ENCODE measurements around the gene TRIM8.
A peak's percentile ranks its signal among the peaks of the same experiment; 100 is the strongest.

The TRIM8 gene

GRCh38 chr10:102635377-102635776, 8.9 kb upstream of the TRIM8 start:
- no peaks in the 10 kb centered on the region for H3K27me3 Mint-ChIP-seq (ENCODE audit: low read depth)
- no peak overlapping the region for H3K4me3 Mint-ChIP-seq

GRCh38 chr10:102639537-102639936, 4.7 kb upstream of the TRIM8 start:
- peaks cover 21% of the 10 kb centered on the region for H3K4me1 Mint-ChIP-seq (ENCODE audit: low read depth)
- H3K36me3 Mint-ChIP-seq (ENCODE audit: low read depth), result no peaks in the 10 kb centered on the region
- no peaks in the 10 kb centered on the region for H3K9me3 Mint-ChIP-seq
- H3K27ac Mint-ChIP-seq, result no peak overlapping the region
- H3K27me3 Mint-ChIP-seq (ENCODE audit: low read depth), result no peaks in the 10 kb centered on the region
- H3K4me3 Mint-ChIP-seq, result no peak overlapping the region

More at GRCh38 chr10:102635377-102635776, 8.9 kb upstream of the TRIM8 start:
- H3K27ac Mint-ChIP-seq, result peak overlapping the region; percentile 55
- no peaks in the 10 kb centered on the region for H3K9me3 Mint-ChIP-seq
- H3K36me3 Mint-ChIP-seq (ENCODE audit: low read depth), result no peaks in the 10 kb centered on the region
- H3K4me1 Mint-ChIP-seq (ENCODE audit: low read depth), result peaks cover 38% of the 10 kb centered on the region

DNA sequence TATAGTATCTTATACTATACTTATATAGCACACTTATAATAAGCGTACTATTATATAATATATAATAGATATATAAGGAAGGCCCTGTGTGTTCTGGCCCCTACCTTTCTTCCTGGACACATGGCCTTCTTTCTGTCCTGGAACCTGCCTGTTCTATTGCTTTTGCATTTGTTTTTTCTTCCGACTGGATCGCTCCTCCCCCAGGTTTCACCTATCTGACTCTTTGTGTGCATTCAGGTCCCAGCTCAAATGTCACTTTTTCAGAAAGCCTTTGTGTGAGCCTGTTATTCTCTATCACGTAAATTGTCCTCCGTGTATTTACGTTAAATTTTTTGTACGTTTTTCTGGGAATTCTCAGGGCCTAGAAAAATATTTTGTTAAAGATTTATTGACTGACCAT, 2.9 kb upstream of the TRIM8 start:
- Mint-ChIP-seq H3K9me3 (no peaks in the 10 kb centered on the region), H3K27me3 (ENCODE audit: low read depth) (no peaks in the 10 kb centered on the region), H3K4me1 (ENCODE audit: low read depth) (peaks cover 12% of the 10 kb centered on the region), H3K27ac (peak overlapping the region; percentile 93), H3K36me3 (ENCODE audit: low read depth) (peaks cover 11% of the 10 kb centered on the region), H3K4me3 (peak overlapping the region; percentile 89)

- H3K9me3 Mint-ChIP-seq, result no peaks in the 10 kb centered on the region
- H3K27me3 Mint-ChIP-seq (ENCODE audit: low read depth), result no peaks in the 10 kb centered on the region
- peaks cover 14% of the 10 kb centered on the region for H3K4me1 Mint-ChIP-seq (ENCODE audit: low read depth)
- H3K27ac Mint-ChIP-seq, result peak overlapping the region; percentile 93
- peak overlapping the region; percentile 89 for H3K4me3 Mint-ChIP-seq
- H3K36me3 Mint-ChIP-seq (ENCODE audit: low read depth), result peaks cover 11% of the 10 kb centered on the region
Observed at GRCh38 chr10:102641880-102642735, 2.2 kb upstream of the TRIM8 start.

DNA sequence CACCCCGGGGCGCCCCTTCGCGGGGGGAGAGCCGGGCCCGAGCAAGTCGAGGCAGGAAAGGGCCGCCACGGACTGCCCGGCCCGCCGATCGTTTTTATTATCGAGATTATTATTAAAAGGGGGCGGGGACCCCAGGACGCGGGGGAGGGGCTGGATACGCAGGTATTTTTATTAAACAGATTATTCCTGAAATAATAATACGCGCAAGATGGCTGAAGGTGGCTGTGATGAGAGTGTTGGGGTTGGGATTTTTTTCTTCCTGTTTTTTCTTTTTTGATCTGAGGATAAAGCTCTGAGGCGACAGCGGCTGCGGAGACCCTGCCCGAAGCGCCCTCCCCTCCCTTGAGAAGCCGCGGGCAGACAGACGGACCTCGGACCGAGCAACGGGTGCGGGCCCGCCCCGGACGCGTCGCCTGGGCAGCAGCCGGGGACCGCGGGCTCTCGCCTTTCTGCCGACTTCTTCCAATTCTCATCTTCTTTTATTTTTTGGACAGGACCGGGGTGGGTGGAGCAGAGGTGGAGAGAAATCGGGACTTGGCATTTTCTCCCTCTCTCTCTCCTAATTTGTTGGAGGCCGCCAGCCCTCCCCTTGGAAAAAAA, 1.4 kb upstream of the TRIM8 start:
- peak overlapping the region; percentile 86 for H3K27ac Mint-ChIP-seq
- no peaks in the 10 kb centered on the region for H3K27me3 Mint-ChIP-seq (ENCODE audit: low read depth)
- H3K9me3 Mint-ChIP-seq, result no peaks in the 10 kb centered on the region
- peak overlapping the region; percentile 87 for H3K4me3 Mint-ChIP-seq
- H3K4me1 Mint-ChIP-seq (ENCODE audit: low read depth), result peaks cover 20% of the 10 kb centered on the region
- H3K36me3 Mint-ChIP-seq (ENCODE audit: low read depth), result peaks cover 14% of the 10 kb centered on the region

DNA sequence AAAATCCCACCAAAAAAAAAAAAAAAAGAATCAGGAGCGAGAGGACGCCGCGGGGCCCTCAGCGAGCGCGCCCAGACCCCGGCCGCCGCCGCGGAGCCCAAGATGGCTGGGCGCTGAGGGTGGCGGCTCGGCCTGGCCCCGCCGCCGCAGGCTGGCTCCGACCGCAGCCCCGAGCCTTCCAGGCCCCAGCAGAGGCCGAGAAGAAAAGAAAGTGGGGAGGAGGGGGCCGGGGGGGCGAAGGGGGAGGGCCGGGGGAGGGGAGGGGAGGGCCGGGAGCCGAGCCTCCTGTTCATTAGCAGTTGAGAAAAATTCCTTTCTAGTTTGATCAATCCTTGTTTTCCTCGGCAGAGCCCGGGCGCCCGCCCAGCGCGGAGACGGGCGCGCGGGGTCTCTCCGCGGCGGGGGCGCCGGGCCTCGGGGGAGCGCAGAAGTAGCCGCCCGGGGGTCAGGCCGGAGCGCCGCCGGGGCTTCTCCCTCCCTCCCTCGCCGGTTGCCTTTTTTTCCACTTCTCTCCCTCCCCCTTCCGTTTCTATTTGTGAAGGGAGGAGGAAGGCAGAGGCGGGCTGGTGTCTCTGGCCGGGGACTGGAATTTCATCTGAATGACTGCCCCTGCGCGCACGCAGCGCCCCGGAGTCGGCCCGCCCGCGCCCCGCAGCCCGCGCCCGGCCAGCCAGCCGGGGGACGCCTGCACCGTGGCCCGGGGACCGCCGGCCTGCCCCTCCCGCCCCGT, 778 bp upstream of the TRIM8 start:
- Mint-ChIP-seq H3K36me3 (ENCODE audit: low read depth) (peaks cover 14% of the 10 kb centered on the region), H3K4me3 (peak overlapping the region; percentile 87), H3K27ac (peak overlapping the region; percentile 86), H3K9me3 (no peaks in the 10 kb centered on the region), H3K27me3 (ENCODE audit: low read depth) (no peaks in the 10 kb centered on the region), H3K4me1 (ENCODE audit: low read depth) (peaks cover 26% of the 10 kb centered on the region)

DNA sequence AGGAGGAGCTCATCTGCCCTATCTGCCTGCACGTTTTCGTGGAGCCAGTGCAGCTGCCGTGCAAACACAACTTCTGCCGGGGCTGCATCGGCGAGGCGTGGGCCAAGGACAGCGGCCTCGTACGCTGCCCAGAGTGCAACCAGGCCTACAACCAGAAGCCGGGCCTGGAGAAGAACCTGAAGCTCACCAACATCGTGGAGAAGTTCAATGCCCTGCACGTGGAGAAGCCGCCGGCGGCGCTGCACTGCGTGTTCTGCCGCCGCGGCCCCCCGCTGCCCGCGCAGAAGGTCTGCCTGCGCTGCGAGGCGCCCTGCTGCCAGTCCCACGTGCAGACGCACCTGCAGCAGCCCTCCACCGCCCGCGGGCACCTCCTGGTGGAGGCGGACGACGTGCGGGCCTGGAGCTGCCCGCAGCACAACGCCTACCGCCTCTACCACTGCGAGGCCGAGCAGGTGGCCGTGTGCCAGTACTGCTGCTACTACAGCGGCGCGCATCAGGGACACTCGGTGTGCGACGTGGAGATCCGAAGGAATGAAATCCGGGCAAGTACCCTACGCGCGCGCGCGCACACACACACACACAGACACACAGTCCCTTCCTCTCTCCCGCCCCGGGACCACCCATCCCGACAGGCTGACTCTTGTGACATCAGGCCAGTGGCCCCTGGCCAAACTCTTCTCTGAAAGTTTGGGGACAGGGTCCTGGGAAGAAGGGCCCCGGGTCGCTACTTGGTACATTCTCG, 538 bp downstream of the TRIM8 start:
- H3K4me1 Mint-ChIP-seq (ENCODE audit: low read depth), result peaks cover 35% of the 10 kb centered on the region

DNA sequence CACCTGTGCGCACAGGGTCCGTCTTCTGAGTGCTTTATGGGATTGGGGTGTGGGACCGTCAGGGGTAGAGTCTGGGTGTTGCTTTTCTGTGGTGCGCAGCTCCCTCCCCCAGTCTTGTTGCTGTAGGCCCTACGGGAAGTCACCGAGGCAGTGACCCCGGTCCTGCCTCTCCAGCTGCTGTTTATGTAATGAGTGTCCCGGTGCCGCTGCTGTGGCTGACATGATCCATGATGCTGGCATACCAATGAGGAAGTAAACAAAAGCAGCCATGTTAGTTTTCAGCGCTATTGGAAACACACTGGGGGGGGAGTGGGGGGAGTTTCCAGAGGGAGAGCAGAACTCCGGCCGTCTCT, 1.1 kb downstream of the TRIM8 start:
- no peaks in the 10 kb centered on the region for H3K27me3 Mint-ChIP-seq (ENCODE audit: low read depth)
- H3K27ac Mint-ChIP-seq, result peak overlapping the region; percentile 98
- no peaks in the 10 kb centered on the region for H3K9me3 Mint-ChIP-seq
- peak overlapping the region; percentile 95 for H3K4me3 Mint-ChIP-seq
- peaks cover 17% of the 10 kb centered on the region for H3K36me3 Mint-ChIP-seq (ENCODE audit: low read depth)
- H3K4me1 Mint-ChIP-seq (ENCODE audit: low read depth), result peaks cover 36% of the 10 kb centered on the region

More for the DNA sequence above, 538 bp downstream of the TRIM8 start:
- Mint-ChIP-seq H3K27ac (peak overlapping the region; percentile 98), H3K36me3 (ENCODE audit: low read depth) (peaks cover 17% of the 10 kb centered on the region), H3K9me3 (no peaks in the 10 kb centered on the region), H3K4me3 (peak overlapping the region; percentile 95), H3K27me3 (ENCODE audit: low read depth) (no peaks in the 10 kb centered on the region)

DNA sequence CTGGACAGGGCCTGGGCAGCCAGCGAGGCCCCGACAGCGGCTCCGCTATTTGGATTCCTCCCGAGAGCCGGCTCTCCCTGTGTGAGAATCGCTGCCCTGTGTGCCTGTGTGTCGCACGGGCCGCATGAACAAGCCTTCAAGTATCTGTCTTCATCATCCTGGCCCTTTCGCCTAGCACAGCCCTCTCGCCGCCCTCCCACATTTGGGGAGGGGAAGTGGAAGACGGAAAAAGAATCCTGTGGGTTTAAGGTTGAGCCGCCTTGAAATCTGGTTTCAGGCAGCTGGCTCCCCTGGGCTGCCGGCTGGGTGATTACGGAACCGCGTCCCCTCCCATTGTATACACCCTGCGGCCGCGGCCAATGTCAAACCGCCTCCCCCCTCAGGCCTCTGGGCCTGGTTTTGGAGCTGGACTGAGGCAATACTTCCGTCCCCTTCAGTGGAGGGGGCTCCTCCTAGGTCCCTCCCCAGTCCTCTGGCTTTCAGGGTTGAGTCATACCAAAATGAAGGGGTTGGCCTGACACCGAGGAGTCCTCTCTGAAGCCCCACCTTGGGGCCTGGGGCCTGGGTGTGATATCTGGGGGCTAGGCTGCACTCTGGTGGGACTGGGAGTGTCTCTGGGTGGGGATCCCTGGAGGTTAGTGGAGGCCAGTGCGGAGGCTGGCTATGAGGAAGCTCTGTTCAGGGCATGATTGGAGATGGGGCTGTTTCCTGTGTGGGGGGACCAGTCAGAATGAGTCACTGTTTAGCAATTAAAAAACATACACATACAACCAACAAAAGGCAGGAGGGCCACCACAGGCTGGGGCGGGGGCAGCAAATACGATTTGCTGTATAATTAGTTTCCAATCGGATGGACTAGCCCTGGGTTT, 1.7 kb downstream of the TRIM8 start:
- no peaks in the 10 kb centered on the region for H3K27me3 Mint-ChIP-seq (ENCODE audit: low read depth)
- peak overlapping the region; percentile 95 for H3K4me3 Mint-ChIP-seq
- H3K4me1 Mint-ChIP-seq (ENCODE audit: low read depth), result peaks cover 40% of the 10 kb centered on the region
- H3K9me3 Mint-ChIP-seq, result no peaks in the 10 kb centered on the region
- peak overlapping the region; percentile 98 for H3K27ac Mint-ChIP-seq
- peaks cover 17% of the 10 kb centered on the region for H3K36me3 Mint-ChIP-seq (ENCODE audit: low read depth)

GRCh38 chr10:102646610-102647442, 2.5 kb downstream of the TRIM8 start:
- Mint-ChIP-seq H3K4me3 (peak overlapping the region; percentile 95), H3K9me3 (no peaks in the 10 kb centered on the region), H3K27me3 (ENCODE audit: low read depth) (no peaks in the 10 kb centered on the region), H3K4me1 (ENCODE audit: low read depth) (peaks cover 43% of the 10 kb centered on the region), H3K36me3 (ENCODE audit: low read depth) (peaks cover 17% of the 10 kb centered on the region), H3K27ac (peak overlapping the region; percentile 98)

DNA sequence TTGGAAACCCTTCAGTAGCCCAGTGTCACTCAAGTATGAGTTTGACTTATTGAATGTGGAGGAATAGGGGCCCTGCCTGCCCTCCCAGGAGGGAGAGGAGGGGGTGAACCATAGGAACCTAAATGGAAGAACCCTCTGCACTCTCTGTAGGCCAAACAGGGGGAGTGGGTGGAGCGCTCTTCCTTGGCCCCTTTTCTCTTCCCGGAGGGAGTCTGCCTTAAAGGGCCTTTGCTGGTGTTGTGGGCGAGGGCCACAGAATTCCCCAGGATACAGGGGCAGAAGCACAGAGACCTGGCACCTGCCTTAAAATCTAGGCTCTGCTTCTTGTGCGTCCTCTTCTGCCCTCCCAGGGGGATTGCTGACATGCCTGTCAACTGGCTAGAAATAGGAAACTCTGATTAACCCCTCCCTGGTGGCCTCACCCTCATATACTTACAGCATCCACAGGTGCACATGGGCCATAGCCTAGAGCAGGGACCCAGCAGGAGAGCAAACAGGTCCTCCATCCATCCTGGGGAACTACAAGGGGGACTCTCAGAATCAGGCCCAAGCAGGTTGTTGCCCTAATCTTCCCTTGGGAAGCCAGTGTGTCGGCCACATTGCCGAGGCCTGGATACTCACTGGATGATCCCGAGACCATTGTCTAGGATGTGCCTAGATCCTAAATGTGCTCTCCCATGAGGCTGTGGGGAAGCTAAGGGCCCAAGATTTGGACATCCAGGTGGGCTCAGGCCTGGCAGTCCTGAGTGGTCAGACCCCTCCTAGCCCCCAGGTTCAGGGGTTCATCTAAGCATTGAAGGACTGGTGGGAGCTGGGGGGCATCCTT, 3.4 kb downstream of the TRIM8 start:
- Mint-ChIP-seq H3K9me3 (no peaks in the 10 kb centered on the region), H3K4me3 (peak overlapping the region; percentile 95), H3K36me3 (ENCODE audit: low read depth) (peaks cover 23% of the 10 kb centered on the region), H3K27ac (peak overlapping the region; percentile 98), H3K27me3 (ENCODE audit: low read depth) (no peaks in the 10 kb centered on the region), H3K4me1 (ENCODE audit: low read depth) (peaks cover 49% of the 10 kb centered on the region)

DNA sequence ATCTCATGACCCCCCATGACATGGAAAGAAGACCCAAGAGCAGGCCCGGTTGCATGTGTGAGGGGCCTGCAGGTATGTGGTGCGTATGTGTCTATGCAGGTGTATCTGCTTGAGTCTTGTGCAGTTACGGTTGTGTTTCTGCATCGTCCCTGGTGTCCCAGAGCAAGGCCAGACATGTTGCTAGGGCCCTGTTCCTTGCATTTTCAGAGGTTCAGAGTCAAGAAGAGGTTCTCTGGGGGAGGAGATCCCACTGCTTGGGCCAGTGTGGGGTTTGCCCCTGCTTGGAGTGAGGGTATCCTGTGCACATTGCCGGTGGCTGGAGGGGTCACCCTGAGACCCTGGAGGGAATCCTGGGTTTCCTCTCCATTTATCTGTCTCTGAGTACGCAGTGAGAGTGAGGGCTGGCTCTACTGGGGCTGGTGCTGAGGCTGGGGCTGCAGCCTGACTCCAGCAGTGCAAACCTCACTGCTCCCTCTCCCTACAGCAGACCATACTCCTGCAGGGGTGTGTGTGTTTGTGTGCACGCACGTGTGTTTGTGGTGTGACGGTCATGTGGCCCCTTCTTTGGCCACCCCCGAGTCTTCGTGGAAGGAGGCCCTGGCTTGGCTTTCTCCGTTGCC, 4.1 kb downstream of the TRIM8 start:
- Mint-ChIP-seq H3K9me3 (no peaks in the 10 kb centered on the region), H3K4me1 (ENCODE audit: low read depth) (peaks cover 56% of the 10 kb centered on the region), H3K27ac (peak overlapping the region; percentile 98), H3K36me3 (ENCODE audit: low read depth) (peaks cover 25% of the 10 kb centered on the region), H3K4me3 (peak overlapping the region; percentile 95), H3K27me3 (ENCODE audit: low read depth) (no peaks in the 10 kb centered on the region)
